CD14-positive monocyte (primary cell): ENCODE data around the gene SNRPA1. TPM values are rescaled to one million over a fixed set of nuclear protein-coding genes. Genes with fewer than 3 reads are reported as not detected.
A peak's percentile ranks its signal among the peaks of the same experiment; 100 is the strongest.

ENCODE experiments used
- DNase-seq, 3 donors: peaks; one replicate each; pipeline ENCODE4 v3.0.0-alpha.2; 2011 to 2022
- H2AFZ ChIP-seq: 2 replicates; pipeline ENCODE4 v1.6.0; 2012; ENCODE audit warnings: mild to moderate bottlenecking, low read depth, low read length, inconsistent platforms; ENCODE audit not compliant: insufficient read depth, poor library complexity, severe bottlenecking
- H3K27ac ChIP-seq, 2 donors: 1 replicate in 1 of 2; 2 replicates in 1 of 2; pipeline ENCODE4 v1.5.1; 2012 to 2013; ENCODE audit warnings: low read length in 2 of 2, control low read depth in 1 of 2, inconsistent platforms in 1 of 2, low read depth in 1 of 2, mild to moderate bottlenecking in 1 of 2
- H3K27me3 ChIP-seq, 2 donors: one replicate each; pipeline versions ENCODE4 v1.6.0 to v1.6.1; 2011 to 2013; ENCODE audit warnings: low read length in 2 of 2; ENCODE audit not compliant: control insufficient read depth in 2 of 2, insufficient read depth in 2 of 2
- H3K36me3 ChIP-seq, 2 donors: replicated peaks in 1 of 2; 1 replicate in 1 of 2; 2 replicates in 1 of 2; pipeline versions ENCODE4 v1.5.1 to v1.6.1; 2012 to 2013; ENCODE audit warnings: low read length in 2 of 2, control low read depth in 1 of 2, inconsistent platforms in 1 of 2, mild to moderate bottlenecking in 1 of 2; ENCODE audit not compliant: insufficient read depth in 2 of 2, control insufficient read depth in 1 of 2
- H3K4me1 ChIP-seq, 2 donors: 1 replicate in 1 of 2; 2 replicates in 1 of 2; pipeline versions ENCODE4 v1.5.1 to v1.6.1; 2012 to 2013; ENCODE audit warnings: low read length in 2 of 2, control low read depth in 1 of 2, inconsistent platforms in 1 of 2, mild to moderate bottlenecking in 1 of 2, moderate library complexity in 1 of 2; ENCODE audit not compliant: insufficient read depth in 2 of 2, control insufficient read depth in 1 of 2
- H3K4me2 ChIP-seq: replicated peaks from 2 replicates; pipeline ENCODE3; 2012; ENCODE audit warnings: low read length, moderate library complexity, mild to moderate bottlenecking; ENCODE audit not compliant: poor library complexity, severe bottlenecking; ENCODE audit errors: extremely low read depth
- H3K4me3 ChIP-seq, 3 experiments: fragments of 200-600 bp in 1 of 3; sonication (generic) in 1 of 3; replicated peaks in 1 of 3; 1 replicate in 2 of 3; 2 replicates in 1 of 3; pipeline ENCODE4 v1.5.1; 2011 to 2013; ENCODE audit warnings: low read length in 3 of 3, mild to moderate bottlenecking in 3 of 3, control low read depth in 2 of 3, low read depth in 2 of 3, inconsistent platforms in 1 of 3, moderate library complexity in 1 of 3
- H3K79me2 ChIP-seq: 2 replicates; pipeline ENCODE4 v1.6.0; 2012; ENCODE audit warnings: mild to moderate bottlenecking, control low read depth, inconsistent platforms, low read length, moderate library complexity; ENCODE audit not compliant: insufficient read depth
- H3K9ac ChIP-seq: 2 replicates; pipeline ENCODE4 v1.6.0; 2017; ENCODE audit warnings: low read length, mild to moderate bottlenecking; ENCODE audit not compliant: insufficient read depth, poor library complexity, severe bottlenecking
- H3K9me3 ChIP-seq, 2 donors: replicated peaks in 1 of 2; 1 replicate in 1 of 2; 2 replicates in 1 of 2; pipeline versions ENCODE4 v1.5.1 to v1.6.1; 2012 to 2013; ENCODE audit warnings: low read length in 2 of 2, control low read depth in 1 of 2; ENCODE audit not compliant: control insufficient read depth in 1 of 2, insufficient read depth in 1 of 2
- H4K20me1 ChIP-seq: 2 replicates; pipeline ENCODE4 v1.6.0; 2012; ENCODE audit warnings: mild to moderate bottlenecking, low read length, control low read depth, moderate library complexity; ENCODE audit not compliant: insufficient read depth
- H3K27ac Mint-ChIP-seq, 7 donors: one replicate each; pipeline ENCODE4 v1.8.0; 2020; ENCODE audit warnings: mild to moderate bottlenecking in 7 of 7, mixed read lengths in 7 of 7, moderate library complexity in 6 of 7, inconsistent platforms in 2 of 7
- H3K27me3 Mint-ChIP-seq, 3 donors: one replicate each; pipeline ENCODE4 v1.8.0; 2021 to 2022; ENCODE audit warnings: low read depth in 3 of 3, mild to moderate bottlenecking in 3 of 3, mixed read lengths in 3 of 3, moderate library complexity in 3 of 3, inconsistent platforms in 1 of 3
- H3K36me3 Mint-ChIP-seq, 2 donors: one replicate each; pipeline ENCODE4 v1.8.0; 2020; ENCODE audit warnings: mixed read lengths in 2 of 2, inconsistent platforms in 1 of 2, mild to moderate bottlenecking in 1 of 2
- H3K4me1 Mint-ChIP-seq: one replicate; pipeline ENCODE4 v1.8.0; 2020; ENCODE audit warnings: mild to moderate bottlenecking, mixed read lengths
- H3K4me3 Mint-ChIP-seq, 2 donors: one replicate each; pipeline ENCODE4 v1.8.0; 2020; ENCODE audit warnings: mild to moderate bottlenecking in 2 of 2, mixed read lengths in 2 of 2, moderate library complexity in 1 of 2
- H3K9me3 Mint-ChIP-seq, 7 donors: one replicate each; pipeline ENCODE4 v1.8.0; 2020 to 2022; ENCODE audit warnings: mixed read lengths in 7 of 7, mild to moderate bottlenecking in 6 of 7, moderate library complexity in 6 of 7, inconsistent platforms in 2 of 7
- WGBS: methylation state at CpG from one replicate; pipeline ENCODE4 v1.1.5; 2013; ENCODE audit warnings: missing lambda C conversion rate; ENCODE audit not compliant: insufficient coverage; 5-methylcytosine and 5-hydroxymethylcytosine counted together
- intact Hi-C, 2 donors: fragments of 100-400 bp; cut with micrococcal nuclease; formaldehyde crosslinking; loops; one replicate each; pipeline versions ENCODE4 v1.15.0 to v1.15.1; 2023
- polyA plus RNA-seq, 3 donors: library from polyadenylated mRNA; depleted of rRNA in 1 of 3; unstranded in 2 of 3; stranded (reverse) in 1 of 3; fragments of 300-500 nt in 2 of 3; fragments of >200 nt in 1 of 3; fragmentation: Illumina TruSeq in 2 of 3; gene quantifications; 1 replicate in 2 of 3; 2 replicates in 1 of 3; pipeline ENCODE4 v1.2.3, GENCODE V29; 2012 to 2021
- TF ChIP-seq, protein P1 (sequence below): fragments of 200-600 bp; IDR thresholded peaks from one replicate; pipeline ENCODE4 v1.8.0; 2022; ENCODE audit warnings: antibody characterized with exemption, mild to moderate bottlenecking

SNRPA1 gene
- polyA plus RNA-seq, 3 donors, result 23.8 to 65.5 (median 35.4) TPM

- H3K4me2 ChIP-seq, result no peak overlapping the region
- Mint-ChIP-seq H3K4me1 (no peaks in the 10 kb centered on the region), H3K27ac (peak overlapping the region in 1 of 7 donors; percentile 72), H3K27me3 (peaks cover 9 to 19% (median 15%) of the 10 kb centered on the region in 3 donors), H3K4me3 (no peak overlapping the region), H3K36me3 (peaks cover 35 to 37% of the 10 kb centered on the region in 2 donors), H3K9me3 (no peaks in the 10 kb centered on the region)
- H3K9ac ChIP-seq, result no peak overlapping the region
- 83% methylated on average over 12 of the region's 18 CpGs for WGBS
- H2AFZ ChIP-seq, result no peak overlapping the region
- no peak overlapping the region for H3K27ac ChIP-seq
- H3K4me3 ChIP-seq, result no peak overlapping the region
- TF ChIP-seq, protein P1, sequence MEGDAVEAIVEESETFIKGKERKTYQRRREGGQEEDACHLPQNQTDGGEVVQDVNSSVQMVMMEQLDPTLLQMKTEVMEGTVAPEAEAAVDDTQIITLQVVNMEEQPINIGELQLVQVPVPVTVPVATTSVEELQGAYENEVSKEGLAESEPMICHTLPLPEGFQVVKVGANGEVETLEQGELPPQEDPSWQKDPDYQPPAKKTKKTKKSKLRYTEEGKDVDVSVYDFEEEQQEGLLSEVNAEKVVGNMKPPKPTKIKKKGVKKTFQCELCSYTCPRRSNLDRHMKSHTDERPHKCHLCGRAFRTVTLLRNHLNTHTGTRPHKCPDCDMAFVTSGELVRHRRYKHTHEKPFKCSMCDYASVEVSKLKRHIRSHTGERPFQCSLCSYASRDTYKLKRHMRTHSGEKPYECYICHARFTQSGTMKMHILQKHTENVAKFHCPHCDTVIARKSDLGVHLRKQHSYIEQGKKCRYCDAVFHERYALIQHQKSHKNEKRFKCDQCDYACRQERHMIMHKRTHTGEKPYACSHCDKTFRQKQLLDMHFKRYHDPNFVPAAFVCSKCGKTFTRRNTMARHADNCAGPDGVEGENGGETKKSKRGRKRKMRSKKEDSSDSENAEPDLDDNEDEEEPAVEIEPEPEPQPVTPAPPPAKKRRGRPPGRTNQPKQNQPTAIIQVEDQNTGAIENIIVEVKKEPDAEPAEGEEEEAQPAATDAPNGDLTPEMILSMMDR, result no peak
- intact Hi-C loops, result no loop called here
- no peaks in the 10 kb centered on the region for H3K27me3 ChIP-seq
- no peaks in the 10 kb centered on the region for H3K9me3 ChIP-seq
- H4K20me1 ChIP-seq, result peaks cover 4% of the 10 kb centered on the region
- no peak for DNase-seq
- no peaks in the 10 kb centered on the region for H3K79me2 ChIP-seq
- H3K36me3 ChIP-seq, result peaks cover 23 to 42% of the 10 kb centered on the region in 2 donors
- no peaks in the 10 kb centered on the region for H3K4me1 ChIP-seq
These were observed 27.5 kb downstream of the SNRPA1 start for GRCh38 chr15:101267320-101268104.

GRCh38 chr15:101266787-101267186 lies 28.3 kb downstream of the SNRPA1 start:
- H4K20me1 ChIP-seq, result peaks cover 4% of the 10 kb centered on the region
- no peaks in the 10 kb centered on the region for H3K79me2 ChIP-seq
- TF ChIP-seq, protein P1, result no peak
- no peak overlapping the region for H3K4me3 Mint-ChIP-seq
- no peaks in the 10 kb centered on the region for H3K4me1 ChIP-seq
- no peaks in the 10 kb centered on the region for H3K9me3 ChIP-seq
- peaks cover 0 to under 1% of the 10 kb centered on the region in 2 donors for H3K27me3 ChIP-seq
- no peaks in the 10 kb centered on the region for H3K4me1 Mint-ChIP-seq
- peaks cover 15 to 35% of the 10 kb centered on the region in 2 donors for H3K36me3 ChIP-seq
- H3K9ac ChIP-seq, result no peak overlapping the region
- H3K36me3 Mint-ChIP-seq, result peaks cover 28 to 31% of the 10 kb centered on the region in 2 donors
- peaks cover 9 to 26% (median 15%) of the 10 kb centered on the region in 3 donors for H3K27me3 Mint-ChIP-seq
- WGBS, result 95% methylated on average over 4 of the region's 9 CpGs
- H3K4me2 ChIP-seq, result no peak overlapping the region
- DNase-seq, result no peak
- no peak overlapping the region for H3K4me3 ChIP-seq
- H2AFZ ChIP-seq, result no peak overlapping the region
- H3K27ac ChIP-seq, result no peak overlapping the region
- intact Hi-C loops, result no loop called here
- H3K9me3 Mint-ChIP-seq, result no peaks in the 10 kb centered on the region
- H3K27ac Mint-ChIP-seq, result peak overlapping the region in 2 of 7 donors; percentile 35 to 57
